BLaER1 treated with 17β-estradiol and CSF1 and Interleukin-3, amounts not matched to agents 10 nM and 100 nM (cell line): ENCODE measurements around the gene ATXN3L.
"Not testable (repeated sequence)": the region's sequence is repeated elsewhere in the genome, so short reads cannot be mapped to it uniquely, and the experiment has no call there.

Source experiments
- H3K27ac ChIP-seq, 11 experiments: shearing (Covaris generic); formaldehyde crosslinking; 2 replicates each; pipeline ENCODE4 v1.8.1; 2022
- H3K27me3 ChIP-seq, 11 experiments: shearing (Covaris generic); formaldehyde crosslinking; 2 replicates each; pipeline ENCODE4 v1.8.1; 2022
- H3K36me3 ChIP-seq, 11 experiments: shearing (Covaris generic); formaldehyde crosslinking; 2 replicates each; pipeline ENCODE4 v1.8.1; 2022
- H3K4me1 ChIP-seq, 10 experiments: shearing (Covaris generic); formaldehyde crosslinking; 2 replicates each; pipeline ENCODE4 v1.8.1; 2022
- H3K4me2 ChIP-seq, 11 experiments: shearing (Covaris generic); formaldehyde crosslinking; 2 replicates each; pipeline ENCODE4 v1.8.1; 2022
- H3K4me3 ChIP-seq, 10 experiments: shearing (Covaris generic); formaldehyde crosslinking; 2 replicates each; pipeline ENCODE4 v1.8.1; 2022
- H3K9ac ChIP-seq, 11 experiments: shearing (Covaris generic); formaldehyde crosslinking; 2 replicates each; pipeline ENCODE4 v1.8.1; 2022
- H3K9me3 ChIP-seq, 11 experiments: shearing (Covaris generic); formaldehyde crosslinking; replicated peaks in 1 of 11; 2 replicates each; pipeline ENCODE4 v1.8.1; 2022
- H4K20me1 ChIP-seq, 11 experiments: shearing (Covaris generic); formaldehyde crosslinking; 2 replicates each; pipeline ENCODE4 v1.8.1; 2022
- Cebpa-rat ChIP-seq, 11 experiments: shearing (Covaris generic); IDR thresholded peaks; 2 replicates each; pipeline ENCODE4 v1.8.1; 2022

Gene ATXN3L

GRCh38 chrX:13323241-13323640 is 3.4 kb upstream of the ATXN3L start:
- Histone ChIP-seq H3K27me3 (peaks cover 0 to 14% (median under 1%) of the 10 kb centered on the region in 11 experiments; a peak in 7 of 22 replicates), H3K4me1 (no peaks in the 10 kb centered on the region), H4K20me1 (no peaks in the 10 kb centered on the region), H3K9me3 (peaks cover 0 to 5% (median 0%) of the 10 kb centered on the region in 11 experiments; a peak in 1 of 22 replicates), H3K9ac (no peak overlapping the region), H3K27ac (no peak overlapping the region), H3K36me3 (no peaks in the 10 kb centered on the region), H3K4me3 (no peak overlapping the region), H3K4me2 (no peak overlapping the region)
- TF ChIP-seq Cebpa-rat (IDR thresholded peaks at IDR 0.05): no peak

- Histone ChIP-seq H3K27ac (no peak overlapping the region), H4K20me1 (no peaks in the 10 kb centered on the region), H3K4me3 (no peak overlapping the region), H3K27me3 (peaks cover 0 to 31% (median 4%) of the 10 kb centered on the region in 11 experiments; a peak in 8 of 22 replicates), H3K4me1 (no peaks in the 10 kb centered on the region), H3K9ac (no peak overlapping the region), H3K9me3 (peaks cover 0 to 11% (median 4%) of the 10 kb centered on the region in 11 experiments; a peak in 4 of 22 replicates), H3K36me3 (no peaks in the 10 kb centered on the region), H3K4me2 (no peak overlapping the region)
- peak in 2 of 11 experiments; percentile 36 to 43; a peak in 2 of 22 replicates for TF ChIP-seq Cebpa-rat (IDR thresholded peaks at IDR 0.05)
Observed at GRCh38 chrX:13317366-13317765, 2.5 kb downstream of the ATXN3L start.

GRCh38 chrX:13311560-13311959 is 8.3 kb downstream of the ATXN3L start:
- H4K20me1 ChIP-seq: no peaks in the 10 kb centered on the region
- no peaks in the 10 kb centered on the region for H3K36me3 ChIP-seq
- H3K27ac ChIP-seq: no peak overlapping the region
- TF ChIP-seq Cebpa-rat (IDR thresholded peaks at IDR 0.05): no peak
- H3K27me3 ChIP-seq: peaks cover 0 to 19% (median 11%) of the 10 kb centered on the region in 11 experiments; a peak in 10 of 22 replicates
- H3K4me1 ChIP-seq: peaks cover 0 to 9% (median 0%) of the 10 kb centered on the region in 10 experiments; a peak in 5 of 20 replicates
- peak overlapping the region in 7 of 11 experiments; percentile 1 to 43 (median 10); a peak in 9 of 22 replicates for H3K4me2 ChIP-seq
- no peak overlapping the region for H3K4me3 ChIP-seq
- H3K9ac ChIP-seq: no peak overlapping the region
- H3K9me3 ChIP-seq: peaks cover 0 to 11% (median 0%) of the 10 kb centered on the region in 11 experiments; a peak in 2 of 22 replicates

GRCh38 chrX:13309631-13310030 is 10.2 kb downstream of the ATXN3L start:
- Histone ChIP-seq H3K9me3 (0 out of 22 replicates have a peak, but pooled peaks cover 0 to 6% (median 0%) of the 10 kb centered on the region in 11 experiments), H3K27ac (no peak overlapping the region), H3K36me3 (no peaks in the 10 kb centered on the region), H3K4me2 (no peak overlapping the region), H3K4me3 (no peak overlapping the region), H4K20me1 (no peaks in the 10 kb centered on the region), H3K9ac (no peak overlapping the region), H3K27me3 (peaks cover 0 to 27% (median 10%) of the 10 kb centered on the region in 11 experiments; a peak in 8 of 22 replicates), H3K4me1 (peaks cover 0 to 15% (median 6%) of the 10 kb centered on the region in 10 experiments; a peak in 10 of 20 replicates)
- TF ChIP-seq Cebpa-rat (IDR thresholded peaks at IDR 0.05): no peak

- Histone ChIP-seq H3K27me3 (peaks cover 0 to 26% (median 12%) of the 10 kb centered on the region in 11 experiments; a peak in 10 of 22 replicates), H4K20me1 (no peaks in the 10 kb centered on the region), H3K36me3 (no peaks in the 10 kb centered on the region), H3K9me3 (peaks cover 0 to 12% (median 7%) of the 10 kb centered on the region in 11 experiments; a peak in 10 of 22 replicates), H3K9ac (no peak overlapping the region), H3K27ac (no peak overlapping the region), H3K4me3 (no peak overlapping the region), H3K4me1 (peaks cover 0 to 30% (median 6%) of the 10 kb centered on the region in 10 experiments; a peak in 10 of 20 replicates), H3K4me2 (no peak overlapping the region)
- TF ChIP-seq Cebpa-rat (IDR thresholded peaks at IDR 0.05): no peak
Observed at GRCh38 chrX:13307041-13307440, 12.8 kb downstream of the ATXN3L start.

- no peaks in the 10 kb centered on the region for H4K20me1 ChIP-seq
- no peak overlapping the region for H3K9ac ChIP-seq
- peak overlapping the region in 2 of 11 experiments; percentile 38 to 47; a peak in 4 of 22 replicates for H3K4me2 ChIP-seq
- TF ChIP-seq Cebpa-rat (IDR thresholded peaks at IDR 0.05): no peak
- peaks cover 0 to 30% (median 0%) of the 10 kb centered on the region in 10 experiments; a peak in 5 of 20 replicates for H3K4me1 ChIP-seq
- H3K36me3 ChIP-seq: no peaks in the 10 kb centered on the region
- H3K27me3 ChIP-seq: peaks cover 0 to 23% (median 10%) of the 10 kb centered on the region in 11 experiments; a peak in 8 of 22 replicates
- peak overlapping the region in 3 of 11 experiments; percentile 23 to 78 (median 68); a peak in 5 of 22 replicates for H3K27ac ChIP-seq
- H3K4me3 ChIP-seq: no peak overlapping the region
- H3K9me3 ChIP-seq: peaks cover 0 to 12% (median 7%) of the 10 kb centered on the region in 11 experiments; a peak in 10 of 22 replicates
Observed at GRCh38 chrX:13305108-13305507, 14.7 kb downstream of the ATXN3L start.

- peaks cover 0 to 21% (median 8%) of the 10 kb centered on the region in 11 experiments; a peak in 9 of 22 replicates for H3K27me3 ChIP-seq
- H3K9me3 ChIP-seq: peaks cover 0 to 12% (median 7%) of the 10 kb centered on the region in 11 experiments; a peak in 10 of 22 replicates
Observed at GRCh38 chrX:13304052-13304451, 15.8 kb downstream of the ATXN3L start.

GRCh38 chrX:13303248-13303647 is 16.6 kb downstream of the ATXN3L start:
- H3K36me3 ChIP-seq, H3K27ac ChIP-seq, H3K9ac ChIP-seq, H4K20me1 ChIP-seq, H3K4me3 ChIP-seq: not testable (repeated sequence)
- Histone ChIP-seq H3K9me3 (peaks cover 0 to 12% (median 7%) of the 10 kb centered on the region in 11 experiments; a peak in 10 of 22 replicates), H3K27me3 (peaks cover 0 to 18% (median 8%) of the 10 kb centered on the region in 11 experiments; a peak in 11 of 22 replicates), H3K4me1 (peaks cover 0 to 30% (median 0%) of the 10 kb centered on the region in 10 experiments; a peak in 5 of 20 replicates), H3K4me2 (peak overlapping the region in 2 of 11 experiments; percentile 1 to 11; a peak in 1 of 22 replicates)

More at GRCh38 chrX:13304052-13304451, 15.8 kb downstream of the ATXN3L start:
- no peak for TF ChIP-seq Cebpa-rat (IDR thresholded peaks at IDR 0.05)
- Histone ChIP-seq H3K27ac (peak overlapping the region in 2 of 11 experiments; percentile 68 to 78; a peak in 3 of 22 replicates), H3K9ac (no peak overlapping the region), H3K4me3 (no peak overlapping the region), H3K4me1 (peaks cover 0 to 30% (median 0%) of the 10 kb centered on the region in 10 experiments; a peak in 5 of 20 replicates), H3K4me2 (peak overlapping the region in 1 of 11 experiments; percentile 47; a peak in 1 of 22 replicates), H3K36me3 (no peaks in the 10 kb centered on the region), H4K20me1 (no peaks in the 10 kb centered on the region)

- no peak for TF ChIP-seq Cebpa-rat (IDR thresholded peaks at IDR 0.05)
- Histone ChIP-seq H3K9me3 (peaks cover 0 to 11% (median 7%) of the 10 kb centered on the region in 11 experiments; a peak in 9 of 22 replicates), H3K4me2 (no peak overlapping the region), H4K20me1 (no peaks in the 10 kb centered on the region), H3K27me3 (peaks cover 15 to 39% (median 30%) of the 10 kb centered on the region in 11 experiments; a peak in 20 of 22 replicates), H3K4me3 (no peak overlapping the region), H3K27ac (no peak overlapping the region), H3K9ac (no peak overlapping the region), H3K36me3 (no peaks in the 10 kb centered on the region), H3K4me1 (0 out of 20 replicates have a peak, but pooled peaks cover 0 to 9% (median 0%) of the 10 kb centered on the region in 10 experiments)
Observed at GRCh38 chrX:13298836-13299235, 21.0 kb downstream of the ATXN3L start.
